OCI-LY1 (cell line): ENCODE results near the gene RNU1-4.
"Not testable (repeated sequence)": the region's sequence is repeated elsewhere in the genome, so short reads cannot be mapped to it uniquely, and the experiment has no call there.

Experiments used
- CTCF ChIP-seq: fragments of 200-600 bp; sonication (generic), shearing (Covaris generic); IDR thresholded peaks from 2 replicates; pipeline ENCODE4 v1.5.1; 2017; ENCODE audit warnings: mild to moderate bottlenecking, antibody characterized with exemption, low read length, moderate library complexity, mixed read lengths
- EZH2 ChIP-seq: fragments of 200-600 bp; sonication (generic), shearing (Covaris generic); IDR thresholded peaks from 2 replicates; pipeline ENCODE4 v1.8.0; 2017; ENCODE audit warnings: borderline replicate concordance, mixed run types, mild to moderate bottlenecking, antibody characterized with exemption, low read length, moderate library complexity, mixed read lengths

GRCh38 chr1:16760456-16760765 is 20.1 kb downstream of the RNU1-4 start:
- not testable (repeated sequence) for TF ChIP-seq CTCF, EZH2
